GM12891 (cell line): Measurements from ENCODE around the gene PKNOX2.

Experiments
- DNase-seq: peaks from one replicate; pipeline ENCODE4 v3.0.0; 2011; ENCODE audit warnings: low spot score; ENCODE audit not compliant: insufficient read length
- FAIRE-seq: peaks from 2 replicates; lab custom pipeline; 2011; peaks lifted over from hg19 to GRCh38; lab: Jason Lieb, UNC
- PAX5 ChIP-seq: IDR thresholded peaks from 2 replicates; pipeline ENCODE4 v1.6.1; 2011; ENCODE audit warnings: low read length, moderate library complexity, mild to moderate bottlenecking; ENCODE audit not compliant: insufficient read depth, severe bottlenecking
- POLR2A ChIP-seq: IDR thresholded peaks from 2 replicates; pipeline ENCODE4 v1.6.1; 2011; ENCODE audit warnings: low read depth, low read length, control low read depth
- POLR2AphosphoS5 ChIP-seq: IDR thresholded peaks from 2 replicates; pipeline ENCODE4 v1.6.1; 2011; ENCODE audit warnings: low read depth, low read length, control low read depth
- POU2F2 ChIP-seq: IDR thresholded peaks from 2 replicates; pipeline ENCODE4 v1.6.1; 2011; ENCODE audit warnings: low read depth, mild to moderate bottlenecking, control low read depth, low read length, moderate library complexity
- SPI1 ChIP-seq: IDR thresholded peaks from 2 replicates; pipeline ENCODE4 v1.6.1; 2011; ENCODE audit warnings: low read depth, low read length, control low read depth
- TAF1 ChIP-seq: IDR thresholded peaks from 2 replicates; pipeline ENCODE4 v1.6.1; 2011; ENCODE audit warnings: low read depth, low read length, control low read depth

The PKNOX2 gene

GRCh38 chr11:125264100-125265022, 99.8 kb downstream of the PKNOX2 start:
- FAIRE-seq (no peak), DNase-seq (no peak)
- no peak for TF ChIP-seq PAX5

DNA sequence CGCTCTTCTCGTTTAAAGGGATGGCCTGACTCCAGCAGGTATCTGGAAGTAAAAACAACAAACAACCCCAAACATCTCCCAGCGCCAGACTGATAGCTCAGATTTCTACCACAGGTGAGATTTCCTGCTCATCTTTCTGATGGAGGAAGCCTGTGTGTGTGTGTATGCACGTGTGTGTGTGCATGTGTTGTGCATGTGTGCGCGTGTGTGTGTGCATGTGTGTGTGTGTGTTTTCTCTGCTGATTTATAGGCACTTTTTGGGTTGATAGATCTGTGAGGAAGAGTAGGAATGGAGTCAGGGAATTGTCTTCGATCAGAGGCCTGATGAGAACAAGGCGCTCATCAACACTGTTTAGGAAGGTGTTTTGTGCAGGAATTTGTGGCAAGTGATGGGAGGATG, 103.0 kb downstream of the PKNOX2 start:
- FAIRE-seq (no peak), DNase-seq (no peak)
- TF ChIP-seq TAF1: no peak
- no peak for TF ChIP-seq POLR2A
- TF ChIP-seq POU2F2: no peak
- no peak for TF ChIP-seq POLR2AphosphoS5
- no peak for TF ChIP-seq SPI1
- no peak for TF ChIP-seq PAX5

DNA sequence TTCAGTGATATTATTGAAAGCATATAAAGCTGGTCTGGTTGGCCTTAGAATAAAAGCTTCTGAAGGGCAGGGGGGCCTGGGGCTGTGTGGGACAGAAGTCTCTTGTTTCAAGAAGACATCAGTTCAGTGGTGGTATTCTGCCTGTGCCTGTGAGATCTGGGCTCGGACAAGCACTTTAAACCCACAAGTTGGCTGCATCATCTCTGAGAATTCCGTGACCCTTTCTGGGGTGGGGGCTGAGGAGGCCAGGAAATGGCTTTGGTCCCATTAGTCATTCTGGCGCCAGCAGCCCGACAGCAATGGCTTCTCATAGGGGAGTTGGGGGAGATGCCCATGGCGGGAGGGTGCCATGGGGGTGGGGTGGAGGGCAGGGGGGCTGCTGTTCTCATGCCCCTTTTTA, 104.1 kb downstream of the PKNOX2 start:
- FAIRE-seq (no peak), DNase-seq (no peak)
- TF ChIP-seq TAF1 (no peak), POU2F2 (no peak), POLR2A (no peak), PAX5 (no peak), SPI1 (no peak)

DNA sequence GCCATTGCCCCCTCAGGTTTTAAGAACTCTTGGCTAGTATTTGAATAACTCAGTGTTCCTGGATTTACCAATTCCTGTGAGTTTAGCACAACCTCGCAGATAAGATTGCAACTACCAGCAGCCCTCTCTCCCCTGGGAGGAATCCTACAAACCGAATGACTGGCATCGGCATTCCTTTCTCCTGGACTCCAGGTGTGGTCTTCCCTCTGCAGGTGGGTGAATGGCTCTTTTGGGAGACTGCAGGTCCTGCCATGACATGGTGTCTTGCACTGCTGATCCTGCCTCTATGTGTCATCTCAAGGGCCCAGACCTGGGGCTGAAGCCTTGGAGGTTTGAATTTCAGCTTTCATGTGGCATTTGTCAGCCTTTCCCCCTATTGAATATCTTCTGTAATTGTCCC, 105.6 kb downstream of the PKNOX2 start:
- FAIRE-seq: no peak
- no peak for DNase-seq
- TF ChIP-seq POLR2A: no peak
- no peak for TF ChIP-seq POLR2AphosphoS5
- TF ChIP-seq PAX5: no peak
- no peak for TF ChIP-seq TAF1
- TF ChIP-seq POU2F2: no peak

DNA sequence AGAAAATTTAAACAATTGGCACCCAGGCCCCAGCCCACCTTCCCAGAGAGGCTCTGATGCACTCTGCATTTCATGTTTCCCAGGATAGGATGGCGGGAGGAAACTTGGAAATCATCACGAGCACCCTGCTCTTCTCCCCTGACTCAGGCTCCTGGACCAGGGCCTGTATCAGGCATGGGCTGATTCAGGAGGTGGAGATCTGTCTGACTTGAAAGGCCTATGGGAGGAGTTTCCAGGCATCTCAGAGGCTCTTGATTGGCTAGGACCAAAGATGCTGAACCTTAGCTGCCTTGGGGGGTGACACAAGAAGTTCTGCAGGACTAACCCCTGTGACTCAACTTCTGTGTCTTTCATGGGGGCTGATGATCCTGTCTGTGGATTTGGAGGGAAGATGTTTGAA, 106.2 kb downstream of the PKNOX2 start:
- no peak for FAIRE-seq
- TF ChIP-seq SPI1: no peak
- no peak for TF ChIP-seq POLR2AphosphoS5
- no peak for TF ChIP-seq POLR2A
- TF ChIP-seq TAF1: no peak
- TF ChIP-seq PAX5: no peak
- TF ChIP-seq POU2F2: no peak
- DNase-seq: no peak

DNA sequence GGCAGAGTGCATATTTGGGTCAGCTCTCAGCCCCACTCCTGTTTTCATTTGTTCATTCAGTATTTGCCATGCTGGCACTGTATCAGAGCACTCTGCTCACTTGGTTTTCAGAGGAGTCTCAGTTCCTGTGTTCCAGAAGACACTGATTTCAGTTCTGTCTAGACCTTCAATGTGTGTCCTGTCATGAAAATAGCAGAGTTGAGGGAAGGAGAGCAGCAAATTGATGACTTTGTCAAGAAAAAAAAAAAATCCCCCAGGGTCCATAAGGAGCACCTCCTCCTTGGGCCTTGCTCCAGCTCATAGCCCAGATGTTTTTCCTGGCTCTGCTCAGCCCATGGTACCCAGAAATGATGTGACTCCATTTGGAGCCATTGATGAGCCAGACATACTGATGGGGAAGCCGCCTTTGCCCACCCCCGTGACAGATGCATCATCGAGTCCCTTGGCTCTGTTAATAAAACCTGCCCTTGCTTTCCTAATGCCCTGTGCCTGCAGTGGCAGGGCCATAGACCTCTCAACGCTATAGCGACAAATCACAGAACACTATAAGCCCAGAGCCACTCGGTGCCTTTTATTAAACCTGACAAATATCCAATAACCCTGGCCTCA, 107.0 kb downstream of the PKNOX2 start:
- DNase-seq (no peak), FAIRE-seq (no peak)
- TF ChIP-seq SPI1: no peak
- no peak for TF ChIP-seq POLR2AphosphoS5
- TF ChIP-seq POU2F2: no peak
- no peak for TF ChIP-seq POLR2A
- TF ChIP-seq TAF1: no peak
- no peak for TF ChIP-seq PAX5

GRCh38 chr11:125272092-125272491, 107.5 kb downstream of the PKNOX2 start:
- no peak for FAIRE-seq
- no peak for DNase-seq

GRCh38 chr11:125272821-125273220, 108.3 kb downstream of the PKNOX2 start:
- no peak for FAIRE-seq
- DNase-seq: no peak
- TF ChIP-seq POLR2A: no peak

More at GRCh38 chr11:125272092-125272491, 107.5 kb downstream of the PKNOX2 start:
- TF ChIP-seq PAX5 (no peak), POU2F2 (no peak), POLR2A (no peak), TAF1 (no peak), SPI1 (no peak), POLR2AphosphoS5 (no peak)

- DNase-seq (no peak), FAIRE-seq (no peak)
- TF ChIP-seq POLR2A (no peak), TAF1 (no peak), SPI1 (no peak), POU2F2 (no peak), POLR2AphosphoS5 (no peak), PAX5 (no peak)
Measured at GRCh38 chr11:125273519-125274000, 109.0 kb downstream of the PKNOX2 start.
